Upper lobe of right lung (tissue), 1 donor: Measurements from ENCODE around the gene EXOC6. TPM values are rescaled to one million over a fixed set of nuclear protein-coding genes. Genes with fewer than 3 reads are reported as not detected.
"Not testable (repeated sequence)": the region's sequence is repeated elsewhere in the genome, so short reads cannot be mapped to it uniquely, and the experiment has no call there.

Experiments
- ATAC-seq: fragments of 200-7000 bp; cut with Tn5 transposase; one replicate; pipeline ENCODE4 v1.9.1; 2020; ENCODE audit warnings: mild to moderate bottlenecking, moderate library complexity
- DNase-seq: peaks from one replicate; pipeline ENCODE4 v3.0.0-alpha.2; 2020
- H3K27ac ChIP-seq: fragments of 200-600 bp; one replicate; pipeline ENCODE4 v1.8.0; 2022
- H3K27me3 ChIP-seq: fragments of 200-600 bp; one replicate; pipeline ENCODE4 v1.8.0; 2022; ENCODE audit warnings: mild to moderate bottlenecking
- H3K36me3 ChIP-seq: fragments of 200-600 bp; one replicate; pipeline ENCODE4 v1.8.0; 2022
- H3K4me1 ChIP-seq: fragments of 200-600 bp; one replicate; pipeline ENCODE4 v1.8.0; 2022
- H3K4me3 ChIP-seq: fragments of 200-600 bp; one replicate; pipeline ENCODE4 v1.8.0; 2022; ENCODE audit warnings: mild to moderate bottlenecking
- H3K9me3 ChIP-seq: fragments of 200-600 bp; one replicate; pipeline ENCODE4 v1.8.0; 2022
- CTCF ChIP-seq: fragments of 200-600 bp; IDR thresholded peaks from one replicate; pipeline ENCODE4 v1.8.0; 2022; ENCODE audit warnings: antibody characterized with exemption
- intact Hi-C: fragments of 100-400 bp; cut with DNase I; formaldehyde crosslinking; loops from one replicate; pipeline ENCODE4 v1.11.0; 2022
- total RNA-seq: library from RNA; stranded (reverse); fragmentation: NEBNext Ultra II Directional; extraction: Animal tissue kit (Norgen Biotek cat#: 25700); gene quantifications from one replicate; pipeline ENCODE4 v1.2.1, GENCODE V29; 2021
- donor health status: DM: no; HTN: yes; CAD: no; lungs with severe emphysema.

EXOC6 gene
- total RNA-seq, 1 donor from 2014 or later: 24.9 TPM

GRCh38 chr10:92907280-92907679, 59.0 kb downstream of the EXOC6 start:
- H3K27me3 ChIP-seq: no peaks in the 10 kb centered on the region
- DNase-seq (no peak), ATAC-seq (no peak)
- H3K4me1 ChIP-seq: no peaks in the 10 kb centered on the region
- intact Hi-C loops: no loop called here
- no peaks in the 10 kb centered on the region for H3K9me3 ChIP-seq
- no peak overlapping the region for H3K4me3 ChIP-seq
- TF ChIP-seq CTCF: no peak
- H3K27ac ChIP-seq: no peak overlapping the region
- peaks cover 13% of the 10 kb centered on the region for H3K36me3 ChIP-seq

DNA sequence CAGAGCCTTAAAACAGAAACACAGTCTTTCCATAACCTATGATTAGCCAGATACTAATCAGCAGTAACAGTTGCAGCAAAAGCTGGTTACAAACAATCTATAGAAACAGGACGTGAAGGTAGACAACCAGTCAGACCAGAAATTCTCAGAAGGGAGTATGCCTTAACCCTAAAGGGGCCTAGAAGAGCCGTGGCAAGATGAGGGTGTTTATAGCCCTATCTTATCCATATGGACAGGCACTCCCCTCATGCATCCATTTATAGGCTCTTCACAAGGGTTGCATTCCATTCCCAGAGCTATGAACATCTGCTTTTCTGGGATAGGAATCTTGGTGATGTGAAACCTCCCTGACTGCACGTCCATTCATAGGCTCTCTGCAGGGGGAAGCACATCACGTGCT, 64.3 kb downstream of the EXOC6 start:
- peaks cover 15% of the 10 kb centered on the region for H3K36me3 ChIP-seq

DNA sequence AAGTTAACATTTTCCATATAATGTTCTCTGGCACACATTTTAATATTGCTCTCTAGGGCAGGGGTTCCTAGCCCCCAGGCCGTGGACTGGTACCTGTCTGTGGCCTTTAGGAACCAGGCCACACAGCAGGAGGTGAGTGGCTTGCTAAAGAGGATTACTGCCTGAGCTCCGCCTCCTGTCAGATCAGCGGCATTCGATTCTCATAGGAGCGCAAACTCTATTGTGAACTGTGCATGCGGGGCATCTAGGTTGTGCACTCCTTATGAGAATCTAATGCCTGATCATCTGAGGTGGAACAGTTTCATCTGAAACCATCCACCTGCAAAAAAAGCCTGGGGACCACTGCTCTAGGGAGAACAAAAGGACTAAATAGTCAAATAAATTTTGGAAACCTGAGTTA, 65.7 kb downstream of the EXOC6 start:
- Histone ChIP-seq H3K9me3 (no peaks in the 10 kb centered on the region), H3K36me3 (peaks cover 22% of the 10 kb centered on the region), H3K27ac (no peak overlapping the region), H3K4me3 (no peak overlapping the region), H3K27me3 (no peaks in the 10 kb centered on the region), H3K4me1 (no peaks in the 10 kb centered on the region)
- no peak for DNase-seq
- intact Hi-C loops: no loop called here
- no peak for TF ChIP-seq CTCF
- no peak for ATAC-seq

More for the DNA sequence above, 64.3 kb downstream of the EXOC6 start:
- H3K27me3 ChIP-seq, H3K4me1 ChIP-seq, H3K4me3 ChIP-seq, intact Hi-C loops, ATAC-seq, H3K9me3 ChIP-seq, H3K27ac ChIP-seq, DNase-seq: not testable (repeated sequence)

GRCh38 chr10:92914478-92915325, 66.4 kb downstream of the EXOC6 start:
- intact Hi-C loops: no loop called here
- DNase-seq: no peak
- Histone ChIP-seq H3K9me3 (no peaks in the 10 kb centered on the region), H3K4me1 (no peaks in the 10 kb centered on the region), H3K36me3 (peaks cover 17% of the 10 kb centered on the region), H3K27me3 (no peaks in the 10 kb centered on the region), H3K27ac (no peak overlapping the region), H3K4me3 (no peak overlapping the region)
- peak; percentile 68 for TF ChIP-seq CTCF
- peak; percentile 86 for ATAC-seq

- intact Hi-C loops: no loop called here
- no peak for TF ChIP-seq CTCF
- ATAC-seq: no peak
Observed at GRCh38 chr10:92915892-92916291, 67.6 kb downstream of the EXOC6 start.

DNA sequence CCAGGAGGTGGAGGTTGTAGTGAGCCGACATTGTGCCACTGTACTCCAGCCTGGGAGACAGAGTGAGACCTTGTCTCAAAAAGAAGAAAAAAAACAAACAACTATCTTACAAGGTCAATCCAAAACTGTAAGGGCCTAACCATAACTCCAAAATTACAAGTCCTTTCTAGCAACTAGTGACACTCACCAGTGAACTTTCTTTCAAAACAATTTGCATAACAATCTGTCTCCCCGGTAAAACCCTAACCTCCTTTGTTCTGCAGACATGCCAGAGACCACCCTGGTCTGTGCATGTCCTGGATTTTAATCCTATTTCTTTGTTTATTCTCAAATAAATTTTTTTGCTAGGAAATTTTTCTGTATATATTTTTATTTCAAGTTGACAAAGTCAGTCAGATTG, 68.1 kb downstream of the EXOC6 start:
- H3K9me3 ChIP-seq: no peaks in the 10 kb centered on the region
- H3K36me3 ChIP-seq: peaks cover 9% of the 10 kb centered on the region
- H3K4me1 ChIP-seq: no peaks in the 10 kb centered on the region
- DNase-seq: no peak
- no peaks in the 10 kb centered on the region for H3K27me3 ChIP-seq
- no peak for TF ChIP-seq CTCF
- intact Hi-C loops: no loop called here
- no peak overlapping the region for H3K4me3 ChIP-seq
- no peak for ATAC-seq
- H3K27ac ChIP-seq: no peak overlapping the region

More at GRCh38 chr10:92915892-92916291, 67.6 kb downstream of the EXOC6 start:
- no peak for DNase-seq
- no peak overlapping the region for H3K4me3 ChIP-seq
- no peaks in the 10 kb centered on the region for H3K9me3 ChIP-seq
- H3K36me3 ChIP-seq: peaks cover 9% of the 10 kb centered on the region
- no peaks in the 10 kb centered on the region for H3K27me3 ChIP-seq
- H3K4me1 ChIP-seq: no peaks in the 10 kb centered on the region
- no peak overlapping the region for H3K27ac ChIP-seq
